ENCODE measurements around the gene SPON1.

SPON1 gene

DNA sequence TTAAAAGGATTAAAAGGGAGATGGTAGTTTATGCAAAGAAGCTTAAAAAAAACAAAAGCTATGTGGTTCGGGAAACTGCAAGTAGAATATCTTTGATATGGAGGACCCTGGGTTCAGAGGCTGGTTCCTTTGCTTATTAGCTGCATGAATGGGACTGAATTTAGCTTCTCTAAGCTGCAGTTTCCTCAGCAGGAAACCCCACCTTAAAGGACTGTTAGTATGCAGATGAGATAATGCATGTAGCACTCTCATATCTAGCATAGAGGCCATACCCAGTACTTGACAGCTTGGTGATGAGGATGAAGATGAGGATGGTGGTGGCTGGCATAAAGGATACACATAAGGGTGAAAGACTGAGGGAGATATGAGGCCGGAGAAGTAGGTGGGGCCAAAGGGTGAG is 261.9 kb downstream of the SPON1 start:
- Histone ChIP-seq H3K27ac (no peak overlapping the region), H3K36me3 (replicated peaks) (no peaks in the 10 kb centered on the region), H3K27me3 (replicated peaks) (no peaks in the 10 kb centered on the region), H3K4me3 (ENCODE audit: low read depth, low read length) (no peak overlapping the region)
- no peak for DNase-seq
- TF ChIP-seq, protein P1, sequence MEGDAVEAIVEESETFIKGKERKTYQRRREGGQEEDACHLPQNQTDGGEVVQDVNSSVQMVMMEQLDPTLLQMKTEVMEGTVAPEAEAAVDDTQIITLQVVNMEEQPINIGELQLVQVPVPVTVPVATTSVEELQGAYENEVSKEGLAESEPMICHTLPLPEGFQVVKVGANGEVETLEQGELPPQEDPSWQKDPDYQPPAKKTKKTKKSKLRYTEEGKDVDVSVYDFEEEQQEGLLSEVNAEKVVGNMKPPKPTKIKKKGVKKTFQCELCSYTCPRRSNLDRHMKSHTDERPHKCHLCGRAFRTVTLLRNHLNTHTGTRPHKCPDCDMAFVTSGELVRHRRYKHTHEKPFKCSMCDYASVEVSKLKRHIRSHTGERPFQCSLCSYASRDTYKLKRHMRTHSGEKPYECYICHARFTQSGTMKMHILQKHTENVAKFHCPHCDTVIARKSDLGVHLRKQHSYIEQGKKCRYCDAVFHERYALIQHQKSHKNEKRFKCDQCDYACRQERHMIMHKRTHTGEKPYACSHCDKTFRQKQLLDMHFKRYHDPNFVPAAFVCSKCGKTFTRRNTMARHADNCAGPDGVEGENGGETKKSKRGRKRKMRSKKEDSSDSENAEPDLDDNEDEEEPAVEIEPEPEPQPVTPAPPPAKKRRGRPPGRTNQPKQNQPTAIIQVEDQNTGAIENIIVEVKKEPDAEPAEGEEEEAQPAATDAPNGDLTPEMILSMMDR (IDR thresholded peaks at IDR 0.05; ENCODE audit: low read depth, low read length, missing control alignments) = no peak
- in situ Hi-C loops (cut with HindIII; ENCODE audit: low pct_ligation_motif_present, low sequenced_read_pairs) = no loop called here

GRCh38 chr11:14225666-14226065 is 263.1 kb downstream of the SPON1 start:
- DNase-seq = no peak
- TF ChIP-seq, protein P1 (IDR thresholded peaks at IDR 0.05; ENCODE audit: low read depth, low read length, missing control alignments) = no peak
- in situ Hi-C loops (cut with HindIII; ENCODE audit: low pct_ligation_motif_present, low sequenced_read_pairs) = no loop called here
- H3K27ac ChIP-seq = no peak overlapping the region
- H3K36me3 ChIP-seq (replicated peaks) = no peaks in the 10 kb centered on the region
- no peak overlapping the region for H3K4me3 ChIP-seq (ENCODE audit: low read depth, low read length)
- H3K27me3 ChIP-seq (replicated peaks) = no peaks in the 10 kb centered on the region

- H3K27ac ChIP-seq = no peak overlapping the region
- H3K4me3 ChIP-seq (ENCODE audit: low read depth, low read length) = no peak overlapping the region
- TF ChIP-seq, protein P1 (IDR thresholded peaks at IDR 0.05; ENCODE audit: low read depth, low read length, missing control alignments) = no peak
- in situ Hi-C loops (cut with HindIII; ENCODE audit: low pct_ligation_motif_present, low sequenced_read_pairs) = no loop called here
- no peak for DNase-seq
- no peaks in the 10 kb centered on the region for H3K27me3 ChIP-seq (replicated peaks)
- no peaks in the 10 kb centered on the region for H3K36me3 ChIP-seq (replicated peaks)
Observed at GRCh38 chr11:14228356-14228755, 265.8 kb downstream of the SPON1 start.

- Histone ChIP-seq H3K36me3 (replicated peaks) (no peaks in the 10 kb centered on the region), H3K4me3 (ENCODE audit: low read depth, low read length) (no peak overlapping the region), H3K27me3 (replicated peaks) (no peaks in the 10 kb centered on the region), H3K27ac (no peak overlapping the region)
- TF ChIP-seq, protein P1 (IDR thresholded peaks at IDR 0.05; ENCODE audit: low read depth, low read length, missing control alignments) = no peak
- no peak for DNase-seq
- in situ Hi-C loops (cut with HindIII; ENCODE audit: low pct_ligation_motif_present, low sequenced_read_pairs) = no loop called here
Observed at GRCh38 chr11:14229472-14229871, 266.9 kb downstream of the SPON1 start.

DNA sequence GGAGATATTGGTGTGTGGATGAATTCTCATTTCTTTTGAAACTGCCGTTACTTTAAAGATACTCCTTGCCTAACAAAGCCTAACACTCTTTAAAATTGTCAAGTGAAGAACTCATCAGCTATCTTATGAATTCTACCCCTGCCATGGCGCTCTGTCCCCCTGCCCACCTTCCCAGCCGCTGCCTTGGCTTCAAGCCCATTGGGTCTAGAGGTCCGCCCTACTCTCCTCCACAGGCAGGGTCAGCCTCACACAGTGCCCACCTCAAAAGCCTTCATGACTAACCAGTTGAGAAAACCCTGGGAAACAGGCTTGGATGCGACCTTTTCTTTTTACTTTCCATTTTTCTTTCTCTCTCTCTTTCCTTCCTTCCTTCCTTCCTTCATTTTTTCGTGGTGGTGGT is 267.9 kb downstream of the SPON1 start:
- no peak for DNase-seq
- Histone ChIP-seq H3K4me3 (ENCODE audit: low read depth, low read length) (no peak overlapping the region), H3K36me3 (replicated peaks) (no peaks in the 10 kb centered on the region), H3K27ac (no peak overlapping the region), H3K27me3 (replicated peaks) (no peaks in the 10 kb centered on the region)
- TF ChIP-seq, protein P1 (IDR thresholded peaks at IDR 0.05; ENCODE audit: low read depth, low read length, missing control alignments) = no peak
- in situ Hi-C loops (cut with HindIII; ENCODE audit: low pct_ligation_motif_present, low sequenced_read_pairs) = no loop called here

- Histone ChIP-seq H3K27ac (no peak overlapping the region), H3K27me3 (replicated peaks) (no peaks in the 10 kb centered on the region), H3K4me3 (ENCODE audit: low read depth, low read length) (no peak overlapping the region), H3K36me3 (replicated peaks) (no peaks in the 10 kb centered on the region)
- TF ChIP-seq, protein P1 (IDR thresholded peaks at IDR 0.05; ENCODE audit: low read depth, low read length, missing control alignments) = peak; percentile 58
- DNase-seq = no peak
- in situ Hi-C loops (cut with HindIII; ENCODE audit: low pct_ligation_motif_present, low sequenced_read_pairs) = no loop called here
Observed at GRCh38 chr11:14232652-14233051, 270.1 kb downstream of the SPON1 start.
